Measurements from ENCODE around the gene SPRR1B. TPM values are rescaled to one million over a fixed set of nuclear protein-coding genes. Genes with fewer than 3 reads are reported as not detected.
"Not testable (repeated sequence)": the region's sequence is repeated elsewhere in the genome, so short reads cannot be mapped to it uniquely, and the experiment has no call there.

The SPRR1B gene
- total and polyA plus RNA-seq, 9 of the 15 experiments (the other 6 are each of a cell fraction or from before 2014, with no cell fraction given), result not detected

GRCh38 chr1:153056111-153056510 lies 25.1 kb downstream of the SPRR1B start:
- WGBS (ENCODE audit: insufficient coverage, low coverage, missing lambda C conversion rate), result 8% methylated on average over 3 of the region's 3 CpGs
- in situ Hi-C loops (cut with MboI); H3K27ac ChIP-seq (ENCODE audit: extremely low read depth, low read depth, low read length); H3K9ac ChIP-seq (ENCODE audit: insufficient read depth in 1 of 2, low read depth in 2 of 2, low read length in 2 of 2); FAIRE-seq; H3K27me3 ChIP-seq (ENCODE audit: control insufficient read depth in 2 of 2, insufficient read depth in 2 of 2, low read length in 2 of 2); H3K9me1 ChIP-seq (ENCODE audit: control insufficient read depth, insufficient read depth, low read length); H3K4me3 ChIP-seq; H3K4me2 ChIP-seq (ENCODE audit: insufficient read depth, low read length); H3K36me3 ChIP-seq (ENCODE audit: control insufficient read depth, insufficient read depth, low read length); CTCF ChIA-PET (ENCODE audit: low intra/inter-chr PET ratio); H4K20me1 ChIP-seq (replicated peaks; ENCODE audit: control insufficient read depth, insufficient read depth, low read length); H3K79me2 ChIP-seq (ENCODE audit: control insufficient read depth, insufficient read depth, low read length); intact Hi-C loops (cut with micrococcal nuclease); BruUV-seq (replicated peaks); H2AFZ ChIP-seq (ENCODE audit: low read depth, low read length); ATAC-seq; DNase-seq (ENCODE audit: extremely low read depth in 1 of 4, low spot score in 3 of 4); H3K9me3 ChIP-seq (replicated peaks; ENCODE audit: control insufficient read depth, insufficient read depth, low read depth, low read length); POLR2A ChIA-PET: not testable (repeated sequence)
- H3K4me1 ChIP-seq (replicated peaks in 1 of 2; ENCODE audit: control insufficient read depth in 2 of 2, insufficient read depth in 2 of 2, low read length in 2 of 2), result peaks cover 13 to 25% of the 10 kb centered on the region in 2 experiments; a peak in 4 of 5 replicates

- POLR2A ChIA-PET, result no interaction called here
These were observed 26.4 kb downstream of the SPRR1B start, which contains the start of gene SPRR2A for GRCh38 chr1:153057375-153057774. TSS of gene SPRR2A (minus strand) at chr1:153057512. CDS start at chr1:153056735, 777 bp downstream.

More at GRCh38 chr1:153057375-153057774, 26.4 kb downstream of the SPRR1B start, which contains the start of gene SPRR2A:
- BruUV-seq (replicated peaks), result no TSS peak
- CTCF ChIA-PET (ENCODE audit: low intra/inter-chr PET ratio), result no interaction called here
- H2AFZ ChIP-seq (ENCODE audit: low read depth, low read length), result peak within 1 kb of the TSS; percentile 0; the same call in 1 of the 2 replicates
- no peaks in the 10 kb centered on the region for H3K36me3 ChIP-seq (ENCODE audit: control insufficient read depth, insufficient read depth, low read length)
- no peak for DNase-seq (ENCODE audit: extremely low read depth in 1 of 4, low spot score in 3 of 4)
- no peaks in the 10 kb centered on the region for H4K20me1 ChIP-seq (replicated peaks; ENCODE audit: control insufficient read depth, insufficient read depth, low read length)
- FAIRE-seq, result no peak
- H3K9me1 ChIP-seq (ENCODE audit: control insufficient read depth, insufficient read depth, low read length), result no peaks in the 10 kb centered on the region
- 39% methylated on average over 2 of the region's 2 CpGs for WGBS (ENCODE audit: insufficient coverage, low coverage, missing lambda C conversion rate)
- no peak within 1 kb of the TSS for H3K27ac ChIP-seq (ENCODE audit: extremely low read depth, low read depth, low read length)
- TF ChIP-seq PHTF2 (CRISPR knock-in tag; IDR thresholded peaks at IDR 0.05) (no peak), PHB2 (IDR thresholded peaks at IDR 0.05; ENCODE audit: low read depth) (no peak), BRD4 (IDR thresholded peaks at IDR 0.05) (no peak), LARP7 (IDR thresholded peaks at IDR 0.05) (no peak), ZNF311 (CRISPR knock-in tag; IDR thresholded peaks at IDR 0.05) (no peak), ELK3 (CRISPR knock-in tag; IDR thresholded peaks at IDR 0.05) (no peak), ZNF707 (CRISPR knock-in tag; conservative IDR thresholded peaks at IDR 0.05) (no peak), HDAC1 (IDR thresholded peaks at IDR 0.05) (no peak), FOXA3 (CRISPR knock-in tag; conservative IDR thresholded peaks at IDR 0.05 in 1 of 2, IDR thresholded peaks at IDR 0.05 in 1 of 2) (no peak), SMARCA4 (IDR thresholded peaks at IDR 0.05) (no peak), ZC3H11A (IDR thresholded peaks at IDR 0.05; ENCODE audit: low read depth, low read length) (no peak), HNRNPUL1 (IDR thresholded peaks at IDR 0.05; ENCODE audit: low read length) (no peak), ZNF696 (CRISPR knock-in tag; conservative IDR thresholded peaks at IDR 0.05) (no peak), ESRRB (CRISPR knock-in tag; IDR thresholded peaks at IDR 0.05; ENCODE audit: borderline replicate concordance) (no peak), GABPB2 (CRISPR knock-in tag; conservative IDR thresholded peaks at IDR 0.05) (no peak), SNAPC5 (CRISPR knock-in tag; IDR thresholded peaks at IDR 0.05) (no peak), CBX5 (IDR thresholded peaks at IDR 0.05; ENCODE audit: borderline replicate concordance, low read depth) (no peak)
- peaks cover 13 to 25% of the 10 kb centered on the region in 2 experiments; a peak in 4 of 5 replicates for H3K4me1 ChIP-seq (replicated peaks in 1 of 2; ENCODE audit: control insufficient read depth in 2 of 2, insufficient read depth in 2 of 2, low read length in 2 of 2)
- H3K4me3 ChIP-seq, result no peak within 1 kb of the TSS
- H3K79me2 ChIP-seq (ENCODE audit: control insufficient read depth, insufficient read depth, low read length), result no peaks in the 10 kb centered on the region
- intact Hi-C loops (cut with micrococcal nuclease) (no loop called here), in situ Hi-C loops (cut with MboI) (no loop called here)
- no peak within 1 kb of the TSS for H3K4me2 ChIP-seq (ENCODE audit: insufficient read depth, low read length)
- no peak within 1 kb of the TSS for H3K9ac ChIP-seq (ENCODE audit: insufficient read depth in 1 of 2, low read depth in 2 of 2, low read length in 2 of 2)
- no peak for ATAC-seq
- H3K27me3 ChIP-seq (ENCODE audit: control insufficient read depth in 2 of 2, insufficient read depth in 2 of 2, low read length in 2 of 2), result no peaks in the 10 kb centered on the region
- no peaks in the 10 kb centered on the region for H3K9me3 ChIP-seq (replicated peaks; ENCODE audit: control insufficient read depth, insufficient read depth, low read depth, low read length)
